DND-41 (cell line): Measurements from ENCODE around the gene ACOT9.
A peak's percentile ranks its signal among the peaks of the same experiment; 100 is the strongest.

Source experiments
- EZH2 ChIP-seq: IDR thresholded peaks from 3 replicates; pipeline ENCODE4 v1.6.1; 2012; ENCODE audit warnings: borderline replicate concordance, low read depth, mild to moderate bottlenecking, moderate library complexity, low read length, inconsistent platforms; ENCODE audit not compliant: severe bottlenecking
- TF ChIP-seq, protein P1 (sequence below): IDR thresholded peaks from 2 replicates; pipeline ENCODE4 v1.5.1; 2012; ENCODE audit warnings: borderline replicate concordance, low read length, moderate library complexity, mild to moderate bottlenecking; ENCODE audit not compliant: poor library complexity, severe bottlenecking; ENCODE audit errors: extremely low read depth

DNA sequence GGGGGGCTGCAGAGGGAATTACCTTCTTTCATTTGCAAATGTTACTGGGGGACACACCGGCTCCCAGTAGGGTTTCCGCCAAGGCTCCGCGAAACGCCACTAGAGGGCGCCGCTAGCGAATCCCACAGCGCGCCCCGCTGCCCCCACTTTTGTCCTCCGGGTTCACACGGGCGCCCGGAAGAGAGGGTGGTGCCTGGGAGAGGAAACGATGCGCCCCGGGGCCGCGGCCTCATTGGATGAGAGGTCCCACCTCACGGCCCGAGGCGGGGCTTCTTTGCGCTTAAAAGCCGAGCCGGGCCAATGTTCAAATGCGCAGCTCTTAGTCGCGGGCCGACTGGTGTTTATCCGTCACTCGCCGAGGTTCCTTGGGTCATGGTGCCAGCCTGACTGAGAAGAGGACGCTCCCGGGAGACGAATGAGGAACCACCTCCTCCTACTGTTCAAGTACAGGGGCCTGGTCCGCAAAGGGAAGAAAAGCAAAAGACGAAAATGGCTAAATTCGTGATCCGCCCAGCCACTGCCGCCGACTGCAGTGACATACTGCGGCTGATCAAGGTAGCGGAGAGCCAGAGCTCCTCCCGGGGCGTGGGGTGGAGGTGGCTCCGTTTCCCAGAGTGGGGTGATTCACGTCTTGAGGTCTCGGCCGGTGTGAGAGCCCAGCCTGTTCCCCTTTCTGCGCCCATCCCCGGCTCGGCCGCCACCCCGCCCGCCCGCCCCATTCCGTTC lies 40.0 kb upstream of the ACOT9 start, which contains the start of gene SAT1:
- TF ChIP-seq, protein P1, sequence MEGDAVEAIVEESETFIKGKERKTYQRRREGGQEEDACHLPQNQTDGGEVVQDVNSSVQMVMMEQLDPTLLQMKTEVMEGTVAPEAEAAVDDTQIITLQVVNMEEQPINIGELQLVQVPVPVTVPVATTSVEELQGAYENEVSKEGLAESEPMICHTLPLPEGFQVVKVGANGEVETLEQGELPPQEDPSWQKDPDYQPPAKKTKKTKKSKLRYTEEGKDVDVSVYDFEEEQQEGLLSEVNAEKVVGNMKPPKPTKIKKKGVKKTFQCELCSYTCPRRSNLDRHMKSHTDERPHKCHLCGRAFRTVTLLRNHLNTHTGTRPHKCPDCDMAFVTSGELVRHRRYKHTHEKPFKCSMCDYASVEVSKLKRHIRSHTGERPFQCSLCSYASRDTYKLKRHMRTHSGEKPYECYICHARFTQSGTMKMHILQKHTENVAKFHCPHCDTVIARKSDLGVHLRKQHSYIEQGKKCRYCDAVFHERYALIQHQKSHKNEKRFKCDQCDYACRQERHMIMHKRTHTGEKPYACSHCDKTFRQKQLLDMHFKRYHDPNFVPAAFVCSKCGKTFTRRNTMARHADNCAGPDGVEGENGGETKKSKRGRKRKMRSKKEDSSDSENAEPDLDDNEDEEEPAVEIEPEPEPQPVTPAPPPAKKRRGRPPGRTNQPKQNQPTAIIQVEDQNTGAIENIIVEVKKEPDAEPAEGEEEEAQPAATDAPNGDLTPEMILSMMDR: peak; percentile 78
- TF ChIP-seq EZH2: no peak
